ENCODE data around the gene ANKRD13A.
"Not testable (repeated sequence)": the region's sequence is repeated elsewhere in the genome, so short reads cannot be mapped to it uniquely, and the experiment has no call there.

DNA sequence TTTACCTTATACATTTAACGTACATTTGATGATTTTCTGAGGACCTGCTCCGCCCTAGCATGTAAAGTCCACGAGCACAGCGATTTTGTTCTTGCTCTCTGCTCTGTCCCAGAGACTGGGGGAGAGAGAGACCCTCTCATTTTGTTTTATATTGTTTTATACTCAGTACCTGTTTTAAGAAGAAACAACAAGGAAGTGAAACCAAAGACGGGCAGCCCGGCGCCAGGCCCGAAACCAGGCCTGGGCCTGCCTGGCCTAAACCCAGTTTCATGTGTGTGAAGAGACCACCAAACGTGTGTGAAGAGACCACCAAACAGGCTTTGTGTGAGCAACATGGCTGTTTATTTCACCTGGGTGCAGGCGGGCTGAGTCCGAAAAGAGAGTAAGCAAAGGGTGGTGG lies 49.8 kb downstream of the ANKRD13A start:
- TF ChIP-seq, protein P1, sequence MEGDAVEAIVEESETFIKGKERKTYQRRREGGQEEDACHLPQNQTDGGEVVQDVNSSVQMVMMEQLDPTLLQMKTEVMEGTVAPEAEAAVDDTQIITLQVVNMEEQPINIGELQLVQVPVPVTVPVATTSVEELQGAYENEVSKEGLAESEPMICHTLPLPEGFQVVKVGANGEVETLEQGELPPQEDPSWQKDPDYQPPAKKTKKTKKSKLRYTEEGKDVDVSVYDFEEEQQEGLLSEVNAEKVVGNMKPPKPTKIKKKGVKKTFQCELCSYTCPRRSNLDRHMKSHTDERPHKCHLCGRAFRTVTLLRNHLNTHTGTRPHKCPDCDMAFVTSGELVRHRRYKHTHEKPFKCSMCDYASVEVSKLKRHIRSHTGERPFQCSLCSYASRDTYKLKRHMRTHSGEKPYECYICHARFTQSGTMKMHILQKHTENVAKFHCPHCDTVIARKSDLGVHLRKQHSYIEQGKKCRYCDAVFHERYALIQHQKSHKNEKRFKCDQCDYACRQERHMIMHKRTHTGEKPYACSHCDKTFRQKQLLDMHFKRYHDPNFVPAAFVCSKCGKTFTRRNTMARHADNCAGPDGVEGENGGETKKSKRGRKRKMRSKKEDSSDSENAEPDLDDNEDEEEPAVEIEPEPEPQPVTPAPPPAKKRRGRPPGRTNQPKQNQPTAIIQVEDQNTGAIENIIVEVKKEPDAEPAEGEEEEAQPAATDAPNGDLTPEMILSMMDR (IDR thresholded peaks at IDR 0.05 in 4 of 5, conservative IDR thresholded peaks at IDR 0.05 in 1 of 5): not testable (repeated sequence)
- TF ChIP-seq POLR2A (IDR thresholded peaks at IDR 0.05): not testable (repeated sequence)
